ENCODE data around the gene LTBR.
"Not testable (repeated sequence)": the region's sequence is repeated elsewhere in the genome, so short reads cannot be mapped to it uniquely, and the experiment has no call there.

Gene LTBR

GRCh38 chr12:6336889-6337853 lies 46.8 kb upstream of the LTBR start:
- Mint-ChIP-seq H3K9me3 (no peaks in the 10 kb centered on the region), H3K4me3 (no peak overlapping the region), H3K27me3 (ENCODE audit: low read depth, poor library complexity) (no peaks in the 10 kb centered on the region), H3K4me1 (peaks cover 15% of the 10 kb centered on the region), H3K36me3 (ENCODE audit: low read depth) (peaks cover 24% of the 10 kb centered on the region), H3K27ac (no peak overlapping the region)
- TF ChIP-seq CTCF (IDR thresholded peaks at IDR 0.05), result no peak
- DNase-seq, result no peak

- H3K4me1 Mint-ChIP-seq, result peaks cover 20% of the 10 kb centered on the region
- H3K27me3 Mint-ChIP-seq (ENCODE audit: low read depth, poor library complexity), result no peaks in the 10 kb centered on the region
- no peak for DNase-seq
- H3K9me3 Mint-ChIP-seq, result no peaks in the 10 kb centered on the region
- TF ChIP-seq CTCF (IDR thresholded peaks at IDR 0.05), result no peak
- no peak overlapping the region for H3K27ac Mint-ChIP-seq
- no peak overlapping the region for H3K4me3 Mint-ChIP-seq
- peaks cover 16% of the 10 kb centered on the region for H3K36me3 Mint-ChIP-seq (ENCODE audit: low read depth)
Observed at GRCh38 chr12:6337958-6338433, 46.0 kb upstream of the LTBR start.

GRCh38 chr12:6338536-6338935 lies 45.4 kb upstream of the LTBR start:
- DNase-seq; H3K27ac Mint-ChIP-seq; H3K4me3 Mint-ChIP-seq; H3K9me3 Mint-ChIP-seq; H3K27me3 Mint-ChIP-seq (ENCODE audit: low read depth, poor library complexity): not testable (repeated sequence)
- Mint-ChIP-seq H3K4me1 (peaks cover 24% of the 10 kb centered on the region), H3K36me3 (ENCODE audit: low read depth) (peaks cover 10% of the 10 kb centered on the region)

- H3K4me1 Mint-ChIP-seq, result peaks cover 29% of the 10 kb centered on the region
- TF ChIP-seq CTCF (IDR thresholded peaks at IDR 0.05), result no peak
- H3K27me3 Mint-ChIP-seq (ENCODE audit: low read depth, poor library complexity), result no peaks in the 10 kb centered on the region
- H3K36me3 Mint-ChIP-seq (ENCODE audit: low read depth), result peaks cover 6% of the 10 kb centered on the region
- H3K9me3 Mint-ChIP-seq, result no peaks in the 10 kb centered on the region
- no peak for DNase-seq
- no peak overlapping the region for H3K27ac Mint-ChIP-seq
- no peak overlapping the region for H3K4me3 Mint-ChIP-seq
Observed at GRCh38 chr12:6338955-6339354, 45.0 kb upstream of the LTBR start.

- Mint-ChIP-seq H3K4me1 (peaks cover 36% of the 10 kb centered on the region), H3K27ac (no peak overlapping the region), H3K9me3 (no peaks in the 10 kb centered on the region), H3K4me3 (no peak overlapping the region), H3K36me3 (ENCODE audit: low read depth) (no peaks in the 10 kb centered on the region), H3K27me3 (ENCODE audit: low read depth, poor library complexity) (no peaks in the 10 kb centered on the region)
- DNase-seq, result no peak
- TF ChIP-seq CTCF (IDR thresholded peaks at IDR 0.05), result no peak
Observed at GRCh38 chr12:6340032-6340638, 43.8 kb upstream of the LTBR start.

- Mint-ChIP-seq H3K36me3 (ENCODE audit: low read depth) (no peaks in the 10 kb centered on the region), H3K4me3 (no peak overlapping the region), H3K9me3 (no peaks in the 10 kb centered on the region), H3K27ac (peak overlapping the region; percentile 53), H3K27me3 (ENCODE audit: low read depth, poor library complexity) (no peaks in the 10 kb centered on the region), H3K4me1 (peaks cover 43% of the 10 kb centered on the region)
- no peak for TF ChIP-seq CTCF (IDR thresholded peaks at IDR 0.05)
- no peak for DNase-seq
Observed at GRCh38 chr12:6340745-6341416, 43.1 kb upstream of the LTBR start.
